ENCODE data around the gene FFAR3.

- TF ChIP-seq CTCF (IDR thresholded peaks at IDR 0.05) (no peak), POLR2A (IDR thresholded peaks at IDR 0.05) (no peak)
These were observed 45.0 kb downstream of the FFAR3 start for GRCh38 chr19:35403116-35403760.
